Eye (tissue), 1 donor: Measurements from ENCODE around the gene PDGFD.

ENCODE experiments used
- DNase-seq: peaks from one replicate; pipeline ENCODE4 v3.0.0-alpha.2; 2015

Gene PDGFD

GRCh38 chr11:103947546-103947919 is 216.4 kb downstream of the PDGFD start:
- DNase-seq, result no peak

GRCh38 chr11:103946793-103947545 is 217.0 kb downstream of the PDGFD start:
- DNase-seq, result peak; percentile 18

GRCh38 chr11:103944251-103944940 is 219.6 kb downstream of the PDGFD start:
- DNase-seq, result no peak

GRCh38 chr11:103942646-103943045 is 221.3 kb downstream of the PDGFD start:
- no peak for DNase-seq

GRCh38 chr11:103940551-103940950 is 223.4 kb downstream of the PDGFD start:
- no peak for DNase-seq

- DNase-seq, result no peak
Observed at GRCh38 chr11:103939694-103940093, 224.3 kb downstream of the PDGFD start.

- DNase-seq, result no peak
Observed at GRCh38 chr11:103936059-103936458, 227.9 kb downstream of the PDGFD start.

GRCh38 chr11:103935219-103935618 is 228.7 kb downstream of the PDGFD start:
- no peak for DNase-seq

GRCh38 chr11:103929170-103929903 is 234.6 kb downstream of the PDGFD start:
- no peak for DNase-seq

- DNase-seq, result no peak
Observed at GRCh38 chr11:103928802-103929161, 235.2 kb downstream of the PDGFD start.

GRCh38 chr11:103928040-103928801 is 235.7 kb downstream of the PDGFD start:
- DNase-seq, result no peak

- DNase-seq, result no peak
Observed at GRCh38 chr11:103927535-103927934, 236.4 kb downstream of the PDGFD start.

GRCh38 chr11:103926990-103927389 is 237.0 kb downstream of the PDGFD start:
- no peak for DNase-seq

- DNase-seq, result no peak
Observed at GRCh38 chr11:103924166-103925013, 239.6 kb downstream of the PDGFD start.

- DNase-seq, result peak; percentile 44
Observed at GRCh38 chr11:103923451-103923931, 240.5 kb downstream of the PDGFD start.

- no peak for DNase-seq
Observed at GRCh38 chr11:103920933-103921332, 243.0 kb downstream of the PDGFD start.

- no peak for DNase-seq
Observed at GRCh38 chr11:103920449-103920848, 243.5 kb downstream of the PDGFD start.

GRCh38 chr11:103910721-103911120 is 253.2 kb downstream of the PDGFD start:
- no peak for DNase-seq

GRCh38 chr11:103907548-103908455 is 256.1 kb downstream of the PDGFD start:
- DNase-seq, result no peak

GRCh38 chr11:103907136-103907535 is 256.8 kb downstream of the PDGFD start:
- DNase-seq, result no peak
